Bronchial epithelial cell (primary cell): ENCODE results near the gene MARCHF3. TPM values are rescaled to one million over a fixed set of nuclear protein-coding genes. Genes with fewer than 3 reads are reported as not detected.

Source experiments
- DNase-seq: peaks from one replicate; pipeline ENCODE4 v3.0.0-alpha.2; 2010; ENCODE audit warnings: low read depth
- FAIRE-seq: peaks from 2 replicates; lab custom pipeline; 2011; peaks lifted over from hg19 to GRCh38; lab: Jason Lieb, UNC
- H3K27me3 ChIP-seq: 2 replicates; pipeline ENCODE4 v1.5.1; 2011; ENCODE audit warnings: low read length; ENCODE audit not compliant: control insufficient read depth, insufficient read depth
- H3K36me3 ChIP-seq: 2 replicates; pipeline ENCODE4 v1.5.1; 2011; ENCODE audit warnings: low read length; ENCODE audit not compliant: control insufficient read depth, insufficient read depth
- H3K4me3 ChIP-seq: 2 replicates; pipeline ENCODE4 v1.5.1; 2011; ENCODE audit warnings: mild to moderate bottlenecking, low read depth, low read length, control low read depth
- total RNA-seq: library from RNA; depleted of rRNA; stranded (reverse); fragments of >200 nt; gene quantifications from 2 replicates; pipeline ENCODE4 v1.2.1, GENCODE V29; 2014
- TF ChIP-seq, protein P1 (sequence below): IDR thresholded peaks from 2 replicates; pipeline ENCODE4 v1.5.1; 2011; ENCODE audit warnings: mild to moderate bottlenecking, moderate library complexity, low read length, control low read depth, inconsistent platforms; ENCODE audit not compliant: insufficient read depth, severe bottlenecking

The MARCHF3 gene
- total RNA-seq, 1 donor from 2014 or later: 1.6 TPM

DNA sequence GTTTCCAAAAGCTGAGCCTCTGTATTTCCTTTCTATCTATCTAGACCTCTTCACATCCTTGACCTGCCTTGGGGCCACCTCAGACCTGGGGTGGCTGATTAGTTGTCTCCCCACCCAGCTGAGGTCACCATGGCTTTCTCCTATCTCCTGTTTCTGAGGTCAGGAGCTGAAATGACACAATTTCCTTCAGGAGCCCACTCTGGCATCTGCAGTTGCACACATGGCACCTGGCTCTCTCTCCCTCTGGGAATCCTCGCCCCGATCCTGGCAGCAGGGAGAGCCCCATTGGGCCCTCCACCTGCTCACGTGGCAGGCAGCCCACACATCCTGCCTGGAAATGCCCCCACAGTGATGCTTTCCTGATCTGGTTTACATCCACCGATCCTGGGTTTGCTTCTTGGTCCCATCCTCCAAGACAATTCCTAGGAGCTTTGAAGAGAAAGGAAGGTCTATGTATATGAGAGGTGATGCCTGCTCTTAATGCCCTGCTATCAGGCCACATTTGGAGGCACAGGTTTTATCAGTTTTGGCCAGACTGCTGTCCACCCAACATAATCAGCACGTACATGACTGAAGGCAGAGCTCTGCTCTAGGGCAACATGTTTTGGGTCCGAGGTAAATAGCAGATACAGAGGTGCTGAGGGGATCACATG is 53.7 kb downstream of the MARCHF3 start:
- FAIRE-seq (no peak), DNase-seq (no peak)
- H3K36me3 ChIP-seq: no peaks in the 10 kb centered on the region
- TF ChIP-seq, protein P1, sequence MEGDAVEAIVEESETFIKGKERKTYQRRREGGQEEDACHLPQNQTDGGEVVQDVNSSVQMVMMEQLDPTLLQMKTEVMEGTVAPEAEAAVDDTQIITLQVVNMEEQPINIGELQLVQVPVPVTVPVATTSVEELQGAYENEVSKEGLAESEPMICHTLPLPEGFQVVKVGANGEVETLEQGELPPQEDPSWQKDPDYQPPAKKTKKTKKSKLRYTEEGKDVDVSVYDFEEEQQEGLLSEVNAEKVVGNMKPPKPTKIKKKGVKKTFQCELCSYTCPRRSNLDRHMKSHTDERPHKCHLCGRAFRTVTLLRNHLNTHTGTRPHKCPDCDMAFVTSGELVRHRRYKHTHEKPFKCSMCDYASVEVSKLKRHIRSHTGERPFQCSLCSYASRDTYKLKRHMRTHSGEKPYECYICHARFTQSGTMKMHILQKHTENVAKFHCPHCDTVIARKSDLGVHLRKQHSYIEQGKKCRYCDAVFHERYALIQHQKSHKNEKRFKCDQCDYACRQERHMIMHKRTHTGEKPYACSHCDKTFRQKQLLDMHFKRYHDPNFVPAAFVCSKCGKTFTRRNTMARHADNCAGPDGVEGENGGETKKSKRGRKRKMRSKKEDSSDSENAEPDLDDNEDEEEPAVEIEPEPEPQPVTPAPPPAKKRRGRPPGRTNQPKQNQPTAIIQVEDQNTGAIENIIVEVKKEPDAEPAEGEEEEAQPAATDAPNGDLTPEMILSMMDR: no peak
- H3K4me3 ChIP-seq: no peak overlapping the region
- no peaks in the 10 kb centered on the region for H3K27me3 ChIP-seq

DNA sequence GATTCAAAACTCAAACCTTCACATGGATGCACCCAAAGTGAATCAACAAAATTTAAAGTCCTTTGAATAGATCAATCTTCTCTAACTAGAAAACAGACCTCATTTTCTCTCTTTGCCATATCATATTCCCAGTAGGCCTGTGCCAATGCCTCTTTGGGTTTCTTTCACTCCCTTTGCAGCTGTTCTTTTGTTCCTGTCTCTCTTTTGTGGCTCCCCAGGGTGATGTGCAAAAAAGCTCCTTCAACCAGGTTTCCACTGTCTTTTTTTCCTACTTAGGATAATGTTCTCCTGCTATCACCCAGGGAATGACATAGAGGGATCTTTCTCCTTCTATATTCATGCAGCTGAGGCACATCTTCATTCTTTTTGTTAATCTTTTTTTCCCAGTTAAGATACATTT is 54.6 kb downstream of the MARCHF3 start:
- H3K4me3 ChIP-seq: no peak overlapping the region
- no peak for FAIRE-seq
- TF ChIP-seq, protein P1: no peak
- no peak for DNase-seq
- no peaks in the 10 kb centered on the region for H3K36me3 ChIP-seq
- no peaks in the 10 kb centered on the region for H3K27me3 ChIP-seq

DNA sequence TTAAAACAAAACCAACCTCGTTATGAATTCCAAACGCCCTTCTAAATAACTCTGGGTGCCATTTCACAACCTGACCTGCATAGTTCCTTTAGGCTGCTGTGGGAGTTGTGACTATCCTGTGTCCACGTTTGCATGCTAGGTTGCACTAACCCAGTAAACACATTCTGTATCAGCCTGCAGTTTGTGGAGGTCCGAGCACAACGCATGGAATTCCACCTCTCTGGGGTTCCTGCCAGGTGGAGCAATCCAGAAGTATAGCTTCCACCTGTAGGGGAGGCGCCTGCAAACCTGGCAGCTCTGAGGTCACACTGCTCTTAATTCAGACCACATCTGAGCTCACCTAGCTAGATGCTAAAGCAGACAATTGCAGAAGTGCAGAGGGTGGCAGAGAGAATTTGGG is 57.2 kb downstream of the MARCHF3 start:
- no peaks in the 10 kb centered on the region for H3K27me3 ChIP-seq
- no peaks in the 10 kb centered on the region for H3K36me3 ChIP-seq
- H3K4me3 ChIP-seq: no peak overlapping the region
- no peak for DNase-seq
- FAIRE-seq: no peak
- TF ChIP-seq, protein P1: no peak

DNA sequence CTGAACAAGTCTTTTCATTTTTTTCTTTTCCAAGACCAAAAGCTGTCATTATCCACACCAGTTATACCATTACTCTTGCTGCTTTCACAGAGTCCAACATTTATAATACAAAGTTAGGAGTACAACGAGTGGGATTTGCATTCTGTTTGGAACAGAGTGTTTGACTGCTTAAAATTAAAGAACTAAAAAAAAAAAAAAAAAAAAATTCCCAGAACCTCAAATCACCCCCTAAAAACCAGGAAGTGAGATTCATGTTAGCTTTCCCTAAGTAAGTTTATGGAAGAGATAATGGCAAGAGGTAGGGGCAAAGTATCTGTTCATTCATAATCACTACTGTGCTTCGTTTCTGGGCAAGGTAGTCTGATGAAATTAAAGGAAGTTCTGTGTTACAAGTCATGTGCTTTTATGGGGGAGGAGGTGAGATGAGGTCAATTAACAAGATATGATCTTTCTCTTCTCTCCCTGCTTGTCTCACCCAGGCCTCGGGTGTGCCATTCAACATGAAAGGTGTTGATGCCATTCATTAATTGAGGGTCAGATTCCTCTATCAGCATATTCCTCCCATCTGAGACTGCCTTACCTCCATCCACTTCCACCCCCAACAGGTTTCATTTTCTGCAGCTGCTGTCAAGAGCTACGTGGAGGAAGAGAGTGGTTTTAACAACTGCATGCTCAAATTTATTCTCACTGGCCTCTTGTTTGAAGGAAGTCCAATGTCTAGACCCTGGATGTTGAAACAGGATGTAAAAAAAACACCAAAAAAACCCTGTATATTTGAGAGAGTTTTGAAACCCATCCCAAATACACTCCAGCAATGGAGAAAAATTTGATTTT is 58.1 kb downstream of the MARCHF3 start:
- Histone ChIP-seq H3K27me3 (no peaks in the 10 kb centered on the region), H3K36me3 (no peaks in the 10 kb centered on the region), H3K4me3 (no peak overlapping the region)
- TF ChIP-seq, protein P1: no peak
- no peak for DNase-seq
- no peak for FAIRE-seq

DNA sequence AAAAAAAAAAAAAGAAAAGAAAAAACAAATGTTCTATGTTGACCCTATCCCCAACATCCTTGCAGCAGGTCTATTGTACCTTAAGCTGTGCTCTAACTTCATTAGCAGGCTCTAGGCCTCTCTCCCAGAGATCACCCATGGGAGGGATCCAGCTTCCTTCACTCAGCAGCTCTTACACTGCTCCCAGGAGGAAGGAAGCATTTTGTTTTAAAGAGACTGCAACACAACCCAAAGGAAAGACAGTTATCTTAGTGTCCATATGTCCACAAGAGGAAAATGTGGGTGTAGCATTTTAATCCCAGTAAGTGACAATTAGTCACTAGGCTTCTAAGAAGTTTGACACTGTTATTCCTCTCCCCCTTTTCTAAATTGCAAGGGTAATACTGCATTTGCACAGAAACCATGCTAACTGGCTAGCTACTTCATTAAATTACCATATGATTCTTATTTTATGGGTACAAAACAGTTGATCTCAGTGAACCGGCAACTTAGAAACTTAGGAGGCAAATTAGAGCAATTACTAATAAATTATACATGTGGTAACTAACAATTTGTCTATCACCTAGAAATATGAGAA is 58.8 kb downstream of the MARCHF3 start:
- H3K4me3 ChIP-seq: no peak overlapping the region
- FAIRE-seq (no peak), DNase-seq (no peak)
- H3K36me3 ChIP-seq: no peaks in the 10 kb centered on the region
- TF ChIP-seq, protein P1: no peak
- no peaks in the 10 kb centered on the region for H3K27me3 ChIP-seq
